SK-N-SH (cell line): ENCODE results near the gene RGS10.

ENCODE experiments used
- CTCF ChIP-seq: fragments of 200-600 bp; sonication (generic); IDR thresholded peaks from 2 replicates; pipeline ENCODE4 v1.6.1; 2017; ENCODE audit warnings: antibody characterized with exemption, mild to moderate bottlenecking, moderate library complexity
- EP300 ChIP-seq, 2 experiments: IDR thresholded peaks; 2 replicates each; pipeline versions ENCODE4 v1.4.0 to v1.6.1; 2012; ENCODE audit warnings: borderline replicate concordance in 1 of 2, low read depth in 1 of 2, low read length in 1 of 2
- EZH2phosphoT487 ChIP-seq: fragments of 200-600 bp; sonication (generic); IDR thresholded peaks from 2 replicates; pipeline ENCODE4 v1.6.1; 2017; ENCODE audit warnings: low read depth, mixed run types, mild to moderate bottlenecking, antibody characterized with exemption, moderate library complexity, borderline replicate concordance
- FOXM1 ChIP-seq: IDR thresholded peaks from 2 replicates; pipeline ENCODE4 v1.4.0; 2012; ENCODE audit warnings: low read depth, mild to moderate bottlenecking
- MAX ChIP-seq: IDR thresholded peaks from 2 replicates; pipeline ENCODE4 v1.4.0; 2012; ENCODE audit warnings: low read depth
- NFIC ChIP-seq: IDR thresholded peaks from 2 replicates; pipeline ENCODE4 v1.4.0; 2012; ENCODE audit warnings: borderline replicate concordance
- PBX3 ChIP-seq: IDR thresholded peaks from 2 replicates; pipeline ENCODE4; 2012
- POLR2AphosphoS5 ChIP-seq: IDR thresholded peaks from 2 replicates; pipeline ENCODE4 v1.6.1; 2012; ENCODE audit warnings: low read depth, low read length
- RCOR1 ChIP-seq: fragments of 150-350 bp; IDR thresholded peaks from 2 replicates; pipeline ENCODE4 v1.6.1; 2017; ENCODE audit warnings: antibody characterized with exemption, low read length

- TF ChIP-seq FOXM1 (no peak), CTCF (no peak), NFIC (no peak), MAX (no peak), RCOR1 (no peak), EZH2phosphoT487 (no peak), POLR2AphosphoS5 (no peak), EP300 (IDR thresholded peaks at IDR 0.05; ENCODE audit: borderline replicate concordance in 1 of 2, low read depth in 1 of 2, low read length in 1 of 2) (no peak), PBX3 (no peak)
Observed at GRCh38 chr10:119537953-119538630, 4.4 kb downstream of the RGS10 start.
